Urothelium cell line (cell line): ENCODE measurements around the gene FBXL15.

Experiments used
- DNase-seq: peaks from one replicate; pipeline ENCODE4 v3.0.0; 2011; ENCODE audit warnings: low spot score, mixed read lengths
- FAIRE-seq: peaks from 2 replicates; lab custom pipeline; 2011; peaks lifted over from hg19 to GRCh38; lab: Jason Lieb, UNC

Gene FBXL15

DNA sequence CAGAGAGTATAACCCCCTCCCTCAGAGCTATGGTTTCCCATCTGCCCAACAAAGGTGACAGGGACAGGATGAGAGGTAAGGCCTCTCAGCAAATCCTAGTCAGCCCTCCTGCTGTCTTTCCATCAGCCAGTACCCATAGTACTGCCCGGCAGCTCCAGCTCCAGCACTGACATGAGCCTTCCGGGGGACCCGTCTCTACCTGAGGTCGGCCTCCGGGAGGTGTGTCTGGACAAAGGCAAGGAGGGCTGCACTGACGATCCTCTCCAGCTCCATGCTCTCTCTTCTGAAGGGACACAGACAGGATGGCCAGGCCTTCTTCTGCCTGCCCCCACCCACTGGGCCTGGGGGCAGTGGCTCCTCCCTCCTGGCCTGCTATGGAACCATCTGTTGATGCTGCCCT, 4.3 kb downstream of the FBXL15 start:
- FAIRE-seq (no peak), DNase-seq (no peak)

DNA sequence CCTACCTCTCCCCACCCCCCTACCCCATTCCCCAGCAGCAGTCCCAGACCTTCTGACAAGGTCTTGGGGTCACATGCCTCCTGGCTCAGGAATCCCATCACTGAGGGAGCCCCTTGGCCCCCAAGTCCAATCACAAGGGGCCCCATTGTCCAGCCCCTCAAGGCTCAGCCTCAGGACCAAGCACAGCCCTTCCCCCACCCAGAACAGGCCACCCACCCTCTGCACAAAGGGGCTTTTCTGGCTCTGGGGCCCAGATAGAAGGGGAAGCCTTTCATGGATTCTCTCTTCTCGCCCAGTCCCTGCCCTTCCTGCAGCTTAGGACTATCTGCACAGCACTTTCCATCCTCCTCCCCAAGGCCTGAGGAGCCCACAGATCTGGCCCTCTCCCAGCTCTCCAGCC, 4.8 kb downstream of the FBXL15 start:
- FAIRE-seq = no peak
- no peak for DNase-seq

DNA sequence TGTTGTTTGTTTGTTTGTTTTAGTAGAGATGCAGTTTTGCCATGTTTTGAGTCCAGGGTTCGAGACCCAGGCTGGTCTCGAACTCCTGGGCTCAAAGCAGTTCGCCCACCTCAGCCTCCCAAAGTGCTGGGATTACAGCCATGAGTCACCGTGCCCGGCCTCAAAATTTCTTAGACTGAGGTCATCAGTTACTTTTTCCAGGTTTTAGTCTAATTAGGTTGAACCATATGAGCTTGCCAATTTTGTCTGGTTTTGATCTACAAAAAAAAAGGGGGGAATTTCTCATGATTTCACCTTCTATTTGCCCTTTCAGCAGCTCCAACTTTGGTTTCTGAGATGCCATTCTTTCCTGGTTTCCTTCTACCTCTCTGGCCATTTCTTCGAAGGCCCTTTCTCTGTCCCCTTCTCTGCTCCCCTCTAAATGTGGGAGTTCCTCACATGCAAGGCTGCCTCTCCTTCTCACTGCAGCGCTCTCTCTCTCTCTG, 6.2 kb downstream of the FBXL15 start:
- FAIRE-seq = no peak
- no peak for DNase-seq

DNA sequence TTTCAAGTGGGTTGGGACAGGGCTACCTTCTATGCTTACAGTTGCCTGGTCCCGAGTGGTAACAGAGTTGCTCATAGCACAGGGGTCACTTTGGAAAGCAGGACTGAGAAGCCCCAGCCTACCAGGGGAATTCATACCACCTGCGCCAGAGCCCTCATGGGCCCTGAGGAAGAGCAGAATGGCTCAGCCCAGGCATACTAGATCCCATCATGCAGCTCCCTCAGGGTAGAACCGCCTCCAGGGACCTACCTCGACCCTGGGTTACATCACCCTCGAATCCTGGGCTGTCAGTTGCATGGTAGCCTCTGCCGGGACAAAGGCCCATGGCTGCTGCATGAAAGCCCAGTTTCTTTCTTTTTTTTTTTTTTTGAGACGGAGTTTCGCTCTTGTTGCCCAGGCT, 8.8 kb downstream of the FBXL15 start:
- no peak for FAIRE-seq

GRCh38 chr10:102431452-102432124, 11.0 kb downstream of the FBXL15 start:
- DNase-seq (peak; percentile 38), FAIRE-seq (no peak)

More for the DNA sequence above, 8.8 kb downstream of the FBXL15 start:
- DNase-seq = no peak

GRCh38 chr10:102432162-102432950, 11.7 kb downstream of the FBXL15 start, which contains the start of gene CUEDC2:
CUEDC2 (minus strand) TSS chr10:102432574; CDS start chr10:102425188, 7,386 bp downstream.
- peak; percentile 20 for FAIRE-seq

DNA sequence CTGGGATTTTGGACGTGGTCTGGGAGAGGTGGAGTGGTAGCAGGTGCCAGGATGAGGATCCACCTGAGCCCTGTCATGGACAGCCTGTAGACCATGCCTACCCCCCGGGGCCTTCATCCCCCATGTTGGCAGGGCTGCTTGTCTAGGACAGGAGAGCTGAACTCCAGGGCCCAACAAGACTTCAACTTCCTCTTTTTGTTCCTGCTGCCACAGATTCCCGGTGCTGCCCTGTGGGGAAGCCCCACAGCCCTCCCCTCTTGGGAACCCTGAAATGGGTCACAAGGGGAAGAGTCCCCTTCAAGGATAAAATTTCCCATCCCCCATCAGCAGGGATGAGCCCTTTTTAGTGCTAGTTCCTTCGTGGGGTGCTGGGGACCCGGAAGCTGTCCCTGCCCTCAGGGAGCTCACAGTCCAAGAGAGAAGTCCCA, 13.0 kb downstream of the FBXL15 start:
- FAIRE-seq (no peak), DNase-seq (no peak)

More at GRCh38 chr10:102432162-102432950, 11.7 kb downstream of the FBXL15 start, which contains the start of gene CUEDC2:
- DNase-seq = peak; percentile 95

GRCh38 chr10:102434394-102435132, 13.9 kb downstream of the FBXL15 start:
- FAIRE-seq = no peak
- DNase-seq = no peak

GRCh38 chr10:102435133-102435497, 14.5 kb downstream of the FBXL15 start:
- FAIRE-seq (no peak), DNase-seq (no peak)

DNA sequence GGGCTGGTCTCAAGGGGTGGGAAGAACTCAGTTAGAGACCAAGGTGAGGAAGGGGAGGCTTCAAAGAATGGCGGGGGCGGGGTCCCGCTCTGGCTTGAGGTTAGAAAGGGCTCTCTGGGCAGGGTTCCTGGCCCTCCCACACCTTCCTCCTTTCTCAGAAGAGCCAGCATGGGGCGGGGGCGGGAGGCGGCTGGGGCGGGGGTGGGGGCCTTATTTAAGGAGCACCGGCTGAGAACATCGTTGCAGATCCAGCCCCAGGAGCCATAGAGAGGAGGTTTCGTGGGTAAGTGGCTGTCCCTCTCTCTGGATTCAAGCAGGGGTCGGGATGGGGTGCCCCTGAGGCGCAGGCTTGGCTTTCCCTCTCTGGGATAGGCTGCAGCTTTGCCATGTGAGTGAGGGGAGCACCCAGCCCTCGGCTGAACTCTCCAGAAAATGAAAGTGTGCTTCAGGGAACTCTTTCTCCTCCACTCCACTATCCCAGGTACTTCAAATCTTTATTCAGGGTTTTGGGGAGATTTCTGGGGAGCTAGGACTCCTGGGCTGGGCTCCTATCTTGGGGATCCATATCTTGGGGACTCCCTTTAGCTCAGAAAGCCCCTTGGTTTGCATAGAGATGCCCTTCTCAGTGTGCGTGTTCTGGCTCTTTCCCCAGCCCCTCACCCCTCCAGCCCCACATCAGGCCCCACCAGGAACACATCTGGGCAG, 15.0 kb downstream of the FBXL15 start:
- DNase-seq (no peak), FAIRE-seq (no peak)

- FAIRE-seq (no peak), DNase-seq (no peak)
These were observed 15.7 kb downstream of the FBXL15 start for GRCh38 chr10:102436312-102436711.

- DNase-seq = no peak
- no peak for FAIRE-seq
These were observed 16.9 kb downstream of the FBXL15 start for GRCh38 chr10:102437515-102437914.

- DNase-seq = no peak
- no peak for FAIRE-seq
These were observed 17.7 kb downstream of the FBXL15 start for GRCh38 chr10:102438374-102438773.

DNA sequence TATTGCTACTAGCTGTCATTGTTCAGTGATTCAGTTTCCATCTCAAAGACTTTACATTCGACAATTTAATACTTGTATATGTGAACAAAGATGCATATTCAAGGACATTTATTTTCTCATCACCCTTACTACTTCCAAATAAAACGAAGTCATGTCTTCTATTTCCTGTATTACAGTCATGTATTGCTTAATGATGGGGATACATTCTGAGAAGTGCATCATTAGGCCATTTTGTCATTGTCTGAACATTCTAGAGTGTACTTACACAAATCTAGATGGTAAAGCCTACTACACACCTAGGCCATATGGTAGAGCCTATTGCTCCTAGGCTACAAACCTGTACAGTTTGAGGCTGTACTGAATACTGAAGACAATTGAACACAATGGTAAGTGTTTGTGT, 24.2 kb downstream of the FBXL15 start:
- no peak for FAIRE-seq
- no peak for DNase-seq

- no peak for FAIRE-seq
- DNase-seq = peak; percentile 62
These were observed 28.9 kb downstream of the FBXL15 start for GRCh38 chr10:102449321-102450123.

GRCh38 chr10:102450124-102450373, 29.4 kb downstream of the FBXL15 start:
- no peak for FAIRE-seq
- no peak for DNase-seq

DNA sequence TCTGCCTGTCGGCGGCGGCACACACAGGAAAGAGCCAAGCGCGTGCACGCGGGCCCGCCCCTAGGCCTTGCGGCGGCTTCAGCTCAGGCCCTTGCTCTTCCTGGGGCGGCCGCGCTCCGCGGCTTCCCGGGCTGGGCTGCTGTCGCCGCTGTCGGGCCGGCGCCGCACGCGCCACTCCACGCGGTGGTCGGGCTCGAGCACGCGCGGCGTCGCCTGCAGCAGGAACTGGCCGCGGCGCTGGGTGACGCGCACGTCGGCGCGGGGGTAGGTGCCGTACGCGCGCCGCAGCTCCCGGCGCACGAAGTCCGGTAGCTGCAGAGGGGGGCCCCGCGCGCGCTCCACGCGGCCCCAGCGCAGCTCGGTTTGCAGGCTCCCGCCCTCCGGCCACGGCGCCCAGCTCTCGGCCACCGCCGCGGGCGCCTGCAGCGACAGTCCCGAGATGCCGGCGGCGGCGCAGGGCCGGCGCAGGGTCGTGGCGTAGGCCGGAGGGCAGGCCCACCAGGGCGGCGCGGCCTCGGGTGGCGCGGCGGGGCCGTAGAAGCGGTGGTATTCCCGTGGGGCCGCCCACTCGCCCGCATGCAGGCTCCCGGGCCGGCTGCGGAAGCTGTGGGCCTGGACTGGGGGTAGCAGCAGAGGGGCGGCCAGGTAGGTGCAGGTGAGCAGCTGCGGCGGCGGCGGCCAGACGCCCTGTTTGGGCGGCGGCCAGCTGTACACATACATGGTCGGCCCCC, 29.9 kb downstream of the FBXL15 start:
- FAIRE-seq = peak; percentile 88
- peak; percentile 94 for DNase-seq

GRCh38 chr10:102451105-102451969, 30.7 kb downstream of the FBXL15 start, which contains the start of gene C10orf95:
C10orf95 (minus strand) TSS chr10:102451543; CDS start chr10:102451093, 450 bp downstream.
- FAIRE-seq (no peak), DNase-seq (no peak)
